Glutamatergic neuron (in vitro differentiated cells): Measurements from ENCODE around the gene EPYC. TPM values are rescaled to one million over a fixed set of nuclear protein-coding genes. Genes with fewer than 3 reads are reported as not detected.

ENCODE experiments used
- DNase-seq: peaks from one replicate; pipeline ENCODE4 v3.0.0; 2022
- H3K27ac Mint-ChIP-seq: one replicate; pipeline ENCODE4 v1.8.0; 2020; ENCODE audit warnings: mild to moderate bottlenecking, mixed read lengths, inconsistent platforms; ENCODE audit not compliant: unreplicated experiment
- H3K27me3 Mint-ChIP-seq: one replicate; pipeline ENCODE4 v1.8.0; 2020; ENCODE audit warnings: mild to moderate bottlenecking, moderate library complexity, mixed read lengths, inconsistent platforms; ENCODE audit not compliant: unreplicated experiment
- H3K36me3 Mint-ChIP-seq: one replicate; pipeline ENCODE4 v1.8.0; 2020; ENCODE audit warnings: mild to moderate bottlenecking, mixed read lengths, inconsistent platforms; ENCODE audit not compliant: unreplicated experiment
- H3K4me1 Mint-ChIP-seq: one replicate; pipeline ENCODE4 v1.8.0; 2020; ENCODE audit warnings: mild to moderate bottlenecking, low read depth, mixed read lengths, inconsistent platforms; ENCODE audit not compliant: unreplicated experiment
- H3K4me3 Mint-ChIP-seq: one replicate; pipeline ENCODE4 v1.8.0; 2020; ENCODE audit warnings: mild to moderate bottlenecking, mixed read lengths, inconsistent platforms; ENCODE audit not compliant: unreplicated experiment
- H3K9me3 Mint-ChIP-seq: one replicate; pipeline ENCODE4 v1.8.0; 2020; ENCODE audit warnings: mild to moderate bottlenecking, moderate library complexity, mixed read lengths, inconsistent platforms; ENCODE audit not compliant: unreplicated experiment
- total RNA-seq: library from RNA; stranded (reverse); fragmentation: NEBNext Ultra II Directional; extraction: Animal tissue kit (Norgen Biotek cat#: 25700); gene quantifications from one replicate; pipeline ENCODE4 v1.2.1, GENCODE V29; 2021; ENCODE audit not compliant: unreplicated experiment
- TF ChIP-seq, protein P1 (sequence below): fragments of 200-600 bp; sonication (generic); IDR thresholded peaks from one replicate; pipeline ENCODE4 v1.5.0; 2021; ENCODE audit not compliant: partially characterized antibody, unreplicated experiment

EPYC gene
- total RNA-seq, 1 donor from 2014 or later = not detected

DNA sequence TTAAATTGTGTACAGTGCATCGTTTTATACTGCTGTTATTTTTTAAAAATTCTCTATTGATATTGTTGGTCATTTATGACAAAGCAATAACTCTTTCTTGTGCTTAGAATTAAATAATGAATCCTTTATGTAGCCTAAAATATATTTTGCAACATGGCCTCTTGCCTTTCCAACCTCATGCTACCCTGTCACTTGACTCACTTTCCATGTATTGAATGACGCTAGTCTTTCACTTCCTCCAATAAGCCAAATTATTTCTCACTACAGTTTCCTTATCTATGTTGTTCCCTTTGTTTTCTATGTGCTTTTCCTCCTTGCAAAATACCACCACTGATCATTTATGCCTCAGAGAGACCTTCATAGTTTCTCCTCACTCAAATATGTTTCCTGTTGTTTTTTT lies 16.3 kb upstream of the EPYC start:
- Mint-ChIP-seq H3K27me3 (no peaks in the 10 kb centered on the region), H3K27ac (no peak overlapping the region), H3K4me1 (no peaks in the 10 kb centered on the region), H3K4me3 (no peak overlapping the region), H3K36me3 (no peaks in the 10 kb centered on the region), H3K9me3 (no peaks in the 10 kb centered on the region)
- TF ChIP-seq, protein P1, sequence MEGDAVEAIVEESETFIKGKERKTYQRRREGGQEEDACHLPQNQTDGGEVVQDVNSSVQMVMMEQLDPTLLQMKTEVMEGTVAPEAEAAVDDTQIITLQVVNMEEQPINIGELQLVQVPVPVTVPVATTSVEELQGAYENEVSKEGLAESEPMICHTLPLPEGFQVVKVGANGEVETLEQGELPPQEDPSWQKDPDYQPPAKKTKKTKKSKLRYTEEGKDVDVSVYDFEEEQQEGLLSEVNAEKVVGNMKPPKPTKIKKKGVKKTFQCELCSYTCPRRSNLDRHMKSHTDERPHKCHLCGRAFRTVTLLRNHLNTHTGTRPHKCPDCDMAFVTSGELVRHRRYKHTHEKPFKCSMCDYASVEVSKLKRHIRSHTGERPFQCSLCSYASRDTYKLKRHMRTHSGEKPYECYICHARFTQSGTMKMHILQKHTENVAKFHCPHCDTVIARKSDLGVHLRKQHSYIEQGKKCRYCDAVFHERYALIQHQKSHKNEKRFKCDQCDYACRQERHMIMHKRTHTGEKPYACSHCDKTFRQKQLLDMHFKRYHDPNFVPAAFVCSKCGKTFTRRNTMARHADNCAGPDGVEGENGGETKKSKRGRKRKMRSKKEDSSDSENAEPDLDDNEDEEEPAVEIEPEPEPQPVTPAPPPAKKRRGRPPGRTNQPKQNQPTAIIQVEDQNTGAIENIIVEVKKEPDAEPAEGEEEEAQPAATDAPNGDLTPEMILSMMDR = no peak
- no peak for DNase-seq

DNA sequence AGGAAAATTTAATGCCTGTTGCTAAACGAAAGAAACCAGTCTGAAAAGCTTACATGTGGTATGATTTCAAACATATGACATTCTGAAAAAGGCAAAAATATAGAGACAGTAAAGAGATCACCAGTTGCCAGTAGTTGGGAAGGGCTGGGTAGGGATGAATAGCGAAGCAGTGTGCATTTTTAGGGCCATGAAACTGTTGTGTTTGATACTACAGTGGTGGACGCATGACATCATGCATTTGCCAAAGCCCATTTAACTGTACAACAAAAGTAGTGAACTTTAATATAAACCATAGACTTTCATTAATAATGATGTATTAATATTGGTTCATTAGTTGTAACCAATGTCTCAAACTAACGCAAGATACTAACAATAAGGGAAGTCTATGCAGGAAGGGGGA lies 14.7 kb upstream of the EPYC start:
- TF ChIP-seq, protein P1 = no peak
- H3K27ac Mint-ChIP-seq = no peak overlapping the region
- DNase-seq = no peak
- H3K9me3 Mint-ChIP-seq = no peaks in the 10 kb centered on the region
- H3K4me3 Mint-ChIP-seq = no peak overlapping the region
- H3K4me1 Mint-ChIP-seq = no peaks in the 10 kb centered on the region
- no peaks in the 10 kb centered on the region for H3K27me3 Mint-ChIP-seq
- H3K36me3 Mint-ChIP-seq = no peaks in the 10 kb centered on the region

DNA sequence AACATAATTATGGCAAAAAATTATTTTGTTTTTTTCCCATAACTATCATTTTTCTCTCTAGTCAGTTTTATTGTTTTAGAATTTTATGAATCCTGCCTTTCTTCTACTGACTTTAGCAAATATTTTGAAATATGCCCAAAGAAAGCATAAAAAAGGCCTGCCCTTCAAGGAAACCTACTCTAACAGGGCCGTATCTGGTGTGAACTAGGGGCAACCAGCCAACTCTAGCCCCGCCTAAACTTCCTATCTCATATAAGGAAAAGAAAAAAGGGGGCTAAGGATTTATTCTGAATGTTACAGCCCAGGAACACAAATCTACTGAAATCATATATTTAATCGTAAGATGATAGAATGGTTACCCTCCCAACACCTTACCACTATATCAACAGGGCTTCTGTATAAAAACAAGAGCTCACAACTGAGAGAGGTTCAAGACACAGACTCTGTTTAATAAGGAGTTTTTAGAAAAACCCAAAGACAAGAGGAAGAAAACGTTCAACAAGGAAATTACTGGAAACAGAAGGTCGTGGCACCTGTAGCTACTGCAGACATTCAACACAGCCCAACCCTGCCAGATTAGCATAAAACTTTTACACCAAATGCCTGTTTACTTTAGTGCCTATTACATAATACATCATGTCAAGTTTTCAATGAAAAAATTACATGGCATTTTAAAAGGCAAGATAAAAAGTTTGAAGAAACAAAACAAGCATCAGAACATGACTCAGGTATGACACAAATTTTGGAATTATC lies 12.9 kb upstream of the EPYC start:
- TF ChIP-seq, protein P1 = no peak

DNA sequence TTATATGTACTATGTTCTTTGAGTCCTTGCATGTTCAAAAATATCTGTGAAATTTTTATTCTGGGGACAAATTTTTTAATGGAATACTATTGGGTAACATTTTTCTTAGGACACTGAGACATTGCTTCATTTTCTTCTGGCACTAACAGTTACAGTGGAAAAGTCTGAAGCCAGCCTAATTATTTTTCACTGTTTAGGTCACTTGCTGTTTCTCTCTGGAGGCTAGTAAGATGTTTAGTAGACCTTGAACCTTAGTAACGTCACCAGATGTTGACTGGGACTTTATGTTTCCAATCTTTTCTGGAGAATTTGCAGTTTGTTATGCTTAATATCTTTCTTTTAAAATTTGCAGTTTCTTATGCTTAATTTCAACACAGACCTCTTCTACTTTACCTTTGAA lies 12.3 kb upstream of the EPYC start:
- H3K27ac Mint-ChIP-seq = no peak overlapping the region
- TF ChIP-seq, protein P1 = no peak
- no peaks in the 10 kb centered on the region for H3K9me3 Mint-ChIP-seq
- H3K36me3 Mint-ChIP-seq = no peaks in the 10 kb centered on the region
- H3K4me3 Mint-ChIP-seq = no peak overlapping the region
- DNase-seq = no peak
- H3K27me3 Mint-ChIP-seq = no peaks in the 10 kb centered on the region
- H3K4me1 Mint-ChIP-seq = no peaks in the 10 kb centered on the region

More for the DNA sequence above, 12.9 kb upstream of the EPYC start:
- Mint-ChIP-seq H3K27me3 (no peaks in the 10 kb centered on the region), H3K9me3 (no peaks in the 10 kb centered on the region), H3K27ac (no peak overlapping the region), H3K36me3 (no peaks in the 10 kb centered on the region), H3K4me3 (no peak overlapping the region), H3K4me1 (no peaks in the 10 kb centered on the region)
- DNase-seq = no peak

DNA sequence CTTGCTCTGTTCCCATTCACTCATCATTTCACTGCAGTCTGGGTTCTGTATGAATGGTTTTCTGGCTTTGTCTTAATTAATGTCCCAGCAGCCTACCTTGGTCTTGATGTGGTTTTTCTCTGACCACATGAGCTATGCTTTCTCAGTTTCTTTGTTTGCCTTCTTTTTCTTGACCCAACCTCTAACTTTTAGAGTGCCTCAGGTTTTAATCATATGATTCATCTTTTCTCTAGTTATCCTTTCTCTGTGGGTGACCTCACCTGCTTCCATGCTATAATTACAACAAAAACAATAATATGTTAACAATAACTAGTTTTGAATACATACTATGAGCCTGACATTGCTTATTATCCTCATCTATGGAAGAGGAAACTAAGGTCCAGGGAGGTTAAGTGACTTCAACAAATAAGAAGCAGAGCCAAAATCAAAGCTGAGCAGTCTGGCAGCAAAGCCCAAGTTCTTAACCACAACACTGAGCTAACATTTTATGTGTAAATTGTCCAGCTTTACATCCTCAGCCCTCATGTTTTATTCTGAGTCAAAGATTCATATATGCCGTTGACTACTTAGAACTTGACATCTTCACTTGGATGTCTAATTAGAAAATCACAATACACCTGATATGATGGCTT lies 4.7 kb upstream of the EPYC start:
- Mint-ChIP-seq H3K27me3 (no peaks in the 10 kb centered on the region), H3K27ac (no peak overlapping the region), H3K4me1 (no peaks in the 10 kb centered on the region), H3K36me3 (no peaks in the 10 kb centered on the region), H3K4me3 (no peak overlapping the region), H3K9me3 (no peaks in the 10 kb centered on the region)
- DNase-seq = no peak
- TF ChIP-seq, protein P1 = no peak
